Right lobe of liver (tissue), 4 donors: ENCODE results near the gene NAV2.

Source experiments
- POLR2A ChIP-seq: fragments of 450-650 bp; IDR thresholded peaks from one replicate; pipeline ENCODE4 v1.6.1; 2017; ENCODE audit warnings: antibody characterized with exemption, mild to moderate bottlenecking
- TF ChIP-seq, protein P1 (sequence below), 4 donors: fragments of 200-600 bp in 3 of 4; fragments of 450-650 bp in 1 of 4; IDR thresholded peaks; one replicate each; pipeline versions ENCODE4 v1.5.1 to v1.8.0; 2016 to 2022; ENCODE audit warnings: antibody characterized with exemption in 4 of 4, mild to moderate bottlenecking in 2 of 4
- donor health status: DM: no; HTN: no; CAD: no.
- donor health status: DM: no; HTN: no; CAD: no.
- donor health status: DM: no; HTN: yes; CAD: no.

DNA sequence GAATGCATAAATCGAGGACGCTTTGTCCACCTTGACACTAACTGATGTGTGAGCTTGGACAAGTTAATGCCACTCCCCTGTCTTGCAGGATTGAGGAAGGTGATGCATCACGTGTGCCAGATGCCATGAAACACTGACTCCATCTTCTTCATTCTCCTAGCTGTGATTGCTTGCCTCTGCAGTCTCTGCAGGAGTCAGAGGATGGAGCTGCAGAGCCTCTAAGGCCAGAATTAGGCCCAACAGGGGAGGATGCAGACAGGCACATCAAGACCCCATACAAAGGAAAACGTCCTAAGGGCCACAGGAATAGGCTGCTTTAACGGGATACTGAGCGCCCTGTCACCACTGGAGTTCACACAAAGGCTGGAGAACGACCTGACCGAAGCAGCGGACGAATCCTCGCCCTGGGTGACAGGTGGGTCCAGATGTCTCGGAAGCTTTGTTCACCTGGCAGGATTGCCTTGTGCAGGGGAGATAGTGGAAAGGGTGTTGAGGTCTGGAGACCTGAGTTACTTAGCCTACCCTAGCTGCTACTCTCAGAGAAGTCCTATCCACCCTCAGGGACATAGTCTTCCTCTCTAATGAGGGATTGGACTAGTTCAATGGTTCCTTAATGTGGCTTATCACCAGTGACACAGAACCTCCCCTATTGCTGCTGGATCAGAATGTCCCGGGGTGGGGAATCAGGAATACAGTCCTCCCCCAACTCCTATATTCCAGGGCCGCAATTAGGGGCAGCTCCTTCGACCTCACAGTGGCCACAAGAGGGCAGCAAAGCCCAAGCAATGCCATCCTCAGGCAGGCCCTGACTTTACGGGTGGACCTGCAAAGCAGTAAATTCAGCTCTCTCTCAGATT, 415.3 kb downstream of the NAV2 start:
- TF ChIP-seq, protein P1, sequence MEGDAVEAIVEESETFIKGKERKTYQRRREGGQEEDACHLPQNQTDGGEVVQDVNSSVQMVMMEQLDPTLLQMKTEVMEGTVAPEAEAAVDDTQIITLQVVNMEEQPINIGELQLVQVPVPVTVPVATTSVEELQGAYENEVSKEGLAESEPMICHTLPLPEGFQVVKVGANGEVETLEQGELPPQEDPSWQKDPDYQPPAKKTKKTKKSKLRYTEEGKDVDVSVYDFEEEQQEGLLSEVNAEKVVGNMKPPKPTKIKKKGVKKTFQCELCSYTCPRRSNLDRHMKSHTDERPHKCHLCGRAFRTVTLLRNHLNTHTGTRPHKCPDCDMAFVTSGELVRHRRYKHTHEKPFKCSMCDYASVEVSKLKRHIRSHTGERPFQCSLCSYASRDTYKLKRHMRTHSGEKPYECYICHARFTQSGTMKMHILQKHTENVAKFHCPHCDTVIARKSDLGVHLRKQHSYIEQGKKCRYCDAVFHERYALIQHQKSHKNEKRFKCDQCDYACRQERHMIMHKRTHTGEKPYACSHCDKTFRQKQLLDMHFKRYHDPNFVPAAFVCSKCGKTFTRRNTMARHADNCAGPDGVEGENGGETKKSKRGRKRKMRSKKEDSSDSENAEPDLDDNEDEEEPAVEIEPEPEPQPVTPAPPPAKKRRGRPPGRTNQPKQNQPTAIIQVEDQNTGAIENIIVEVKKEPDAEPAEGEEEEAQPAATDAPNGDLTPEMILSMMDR (IDR thresholded peaks at IDR 0.05), result peak; percentile 76 to 87 (median 80)
- no peak for TF ChIP-seq POLR2A
